ENCODE results near the gene ANK3. TPM values are rescaled to one million over a fixed set of nuclear protein-coding genes. Genes with fewer than 3 reads are reported as not detected.

ANK3 gene
- total RNA-seq, 1 experiment from 2014 or later, result 4.1 TPM

DNA sequence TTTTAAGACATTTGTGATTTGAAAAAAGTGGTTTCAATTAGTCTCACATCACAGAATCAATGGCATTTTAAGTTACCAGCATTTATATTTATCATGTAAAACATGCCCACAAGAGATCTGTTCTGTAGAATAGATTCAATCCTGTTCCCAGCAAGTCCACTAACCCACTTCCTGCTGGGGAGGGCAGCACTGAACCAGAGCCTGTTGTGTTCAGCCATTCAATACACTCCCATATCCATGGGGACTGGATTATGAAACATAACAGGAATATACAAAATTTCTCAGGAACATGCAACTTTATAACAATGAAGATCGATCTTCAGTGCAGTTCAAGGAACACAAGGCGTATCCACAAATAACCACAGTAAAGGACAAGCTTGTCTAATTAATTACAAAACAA, 24.4 kb upstream of the ANK3 start:
- DNase-seq (ENCODE audit: low read depth), result no peak

- no peak for DNase-seq (ENCODE audit: low read depth)
These were observed 23.8 kb upstream of the ANK3 start for GRCh38 chr10:60413306-60414012.

- DNase-seq (ENCODE audit: low read depth), result no peak
These were observed 21.3 kb upstream of the ANK3 start for GRCh38 chr10:60410970-60411369.

DNA sequence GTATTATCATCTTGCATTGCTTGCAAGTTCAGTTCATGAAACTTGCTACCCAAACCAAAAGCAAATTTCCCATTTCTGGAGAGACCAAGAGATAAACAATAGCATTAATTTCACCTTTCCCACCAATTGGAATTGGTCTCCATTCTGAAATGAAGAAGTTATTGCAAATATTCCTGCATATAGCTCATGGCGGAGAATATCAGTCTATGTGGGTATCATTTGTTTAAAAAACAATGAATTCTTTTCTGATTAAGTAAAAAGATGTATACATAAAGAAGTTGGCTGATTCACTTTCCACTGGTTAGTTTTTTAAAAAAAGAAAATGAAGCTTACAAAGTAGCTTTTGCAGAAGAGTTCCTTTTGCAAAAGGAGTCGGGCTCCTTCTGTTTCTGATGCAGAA, 19.5 kb upstream of the ANK3 start:
- no peak for DNase-seq (ENCODE audit: low read depth)

- no peak for DNase-seq (ENCODE audit: low read depth)
These were observed 16.5 kb upstream of the ANK3 start for GRCh38 chr10:60406182-60406581.

- no peak for DNase-seq (ENCODE audit: low read depth)
These were observed 15.5 kb upstream of the ANK3 start for GRCh38 chr10:60405172-60405571.

GRCh38 chr10:60403168-60403873, 13.6 kb upstream of the ANK3 start:
- no peak for DNase-seq (ENCODE audit: low read depth)

GRCh38 chr10:60400366-60400765, 10.7 kb upstream of the ANK3 start:
- DNase-seq (ENCODE audit: low read depth), result no peak

DNA sequence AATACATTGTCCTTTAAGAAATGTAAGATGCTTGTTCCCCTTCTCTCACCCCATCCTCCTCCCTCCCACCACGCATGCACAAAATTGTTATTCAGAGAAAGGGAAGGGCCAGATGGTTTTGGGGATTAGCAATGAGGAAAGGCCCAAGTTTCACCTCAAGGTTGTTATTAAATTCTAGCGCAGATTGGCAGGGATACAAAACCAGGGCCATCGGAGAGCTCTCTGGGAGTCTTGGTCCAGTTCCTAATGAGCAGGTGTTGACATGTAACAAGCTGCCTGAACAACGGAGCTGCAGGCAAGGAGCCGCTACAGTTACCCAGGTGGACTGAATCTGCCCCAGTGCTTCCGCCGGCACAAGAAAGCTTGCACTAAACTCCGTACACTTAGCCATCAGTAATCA, 9.7 kb upstream of the ANK3 start:
- DNase-seq (ENCODE audit: low read depth), result no peak

DNA sequence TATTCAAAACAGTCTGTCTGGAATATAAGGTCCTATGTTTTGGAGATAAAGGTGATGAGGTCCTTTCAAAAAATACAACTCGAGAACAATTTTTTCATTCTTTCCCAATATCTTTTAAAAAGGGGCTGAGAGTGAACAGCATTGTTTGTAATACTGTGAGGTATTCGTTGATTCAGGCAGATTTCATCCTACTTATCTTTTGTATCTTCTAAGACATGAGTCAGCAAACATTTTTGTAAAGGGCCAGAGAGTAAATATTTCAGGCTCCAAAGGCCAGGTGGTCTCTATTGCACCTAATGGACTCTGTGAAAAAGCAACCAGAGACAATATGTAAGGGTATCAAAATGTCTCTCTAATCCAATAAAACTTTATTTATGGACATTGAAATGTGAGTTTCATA, 8.1 kb upstream of the ANK3 start:
- DNase-seq (ENCODE audit: low read depth), result peak; percentile 29

DNA sequence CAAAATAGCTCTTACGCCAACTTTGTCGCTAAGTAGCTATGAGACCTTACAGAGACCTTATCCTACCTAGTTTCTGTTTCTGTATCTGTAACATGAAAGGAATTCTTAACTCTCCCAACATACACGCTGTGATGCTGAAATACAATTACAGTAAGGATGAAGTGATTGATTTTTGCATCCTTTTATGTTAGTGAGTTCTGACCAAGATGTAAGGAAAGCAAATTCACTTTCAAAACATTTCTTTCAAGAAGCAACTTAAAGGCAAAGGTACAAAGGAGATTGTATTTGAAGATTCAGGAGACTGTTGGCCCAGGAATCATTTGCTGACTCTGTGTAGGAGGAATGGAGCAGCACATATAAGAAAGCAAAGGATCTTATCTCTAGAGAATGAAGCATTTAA, 7.1 kb upstream of the ANK3 start:
- DNase-seq (ENCODE audit: low read depth), result no peak

DNA sequence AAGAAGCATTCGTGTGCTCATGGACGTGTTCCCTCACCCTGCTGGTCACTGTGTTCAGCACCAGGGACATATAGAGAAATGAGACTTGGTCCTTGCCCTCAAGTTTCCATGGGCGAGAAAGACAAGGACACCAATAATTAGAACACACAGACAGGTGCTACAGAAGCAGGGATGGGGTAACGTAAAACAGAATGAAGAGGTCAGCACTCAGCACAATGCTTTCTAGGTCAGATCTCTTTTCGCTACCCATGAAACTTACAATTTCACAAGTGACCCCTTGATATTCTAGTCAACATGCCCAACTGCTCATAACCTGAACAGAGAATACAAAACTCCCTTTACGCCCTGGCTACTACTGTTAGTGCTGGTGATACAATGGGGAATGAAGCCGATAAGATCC, 6.0 kb upstream of the ANK3 start:
- DNase-seq (ENCODE audit: low read depth), result no peak

GRCh38 chr10:60394446-60394845, 4.8 kb upstream of the ANK3 start:
- no peak for DNase-seq (ENCODE audit: low read depth)

DNA sequence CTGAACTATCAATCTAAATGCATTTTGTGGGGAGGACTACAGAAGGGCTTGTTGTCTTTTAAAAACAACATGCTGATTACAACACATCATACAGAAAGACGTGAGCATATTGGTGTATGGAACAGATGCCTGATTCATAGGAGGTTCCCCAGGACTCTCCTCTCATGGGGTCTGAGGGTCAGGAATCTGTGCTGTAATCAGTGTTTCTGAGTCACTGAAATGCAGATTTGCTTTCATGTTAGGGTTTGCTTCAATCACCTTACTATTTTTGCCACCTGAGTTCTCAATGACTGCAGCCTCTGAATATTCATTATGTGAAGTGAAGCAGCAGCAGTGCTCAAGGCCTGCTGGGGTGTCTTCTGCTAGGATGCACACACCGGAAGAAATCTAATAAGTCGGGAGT, 550 bp upstream of the ANK3 start:
- no peak for DNase-seq (ENCODE audit: low read depth)

DNA sequence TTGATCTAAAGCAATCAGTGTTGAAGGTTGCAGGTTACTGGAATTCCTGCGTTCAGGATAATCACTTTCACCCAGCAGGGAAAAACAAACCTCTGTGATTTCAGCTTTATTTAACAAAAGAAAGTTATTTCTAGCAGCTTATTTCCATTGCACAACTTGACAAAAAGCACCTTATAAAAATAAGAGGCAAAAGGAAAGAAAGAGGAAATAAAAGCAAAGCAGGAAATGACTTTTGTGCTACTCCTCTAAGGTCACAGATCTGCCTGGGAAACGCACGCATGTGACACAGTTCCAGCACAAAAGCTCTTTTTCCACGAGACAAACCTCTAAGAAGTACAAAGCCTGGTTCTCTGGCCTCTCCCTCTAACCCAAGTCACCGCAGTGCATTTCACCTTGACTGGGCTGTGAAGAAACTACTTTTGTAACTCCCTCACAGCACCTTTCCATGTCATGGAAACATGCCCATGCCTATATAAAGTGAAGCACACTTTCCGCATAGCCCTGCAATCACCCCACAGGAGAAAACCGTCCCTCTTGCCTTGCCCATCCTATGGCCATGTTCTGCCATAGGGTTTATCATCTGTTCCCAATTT, 870 bp downstream of the ANK3 start:
- no peak for DNase-seq (ENCODE audit: low read depth)

- DNase-seq (ENCODE audit: low read depth), result no peak
These were observed 1.5 kb downstream of the ANK3 start for GRCh38 chr10:60388116-60388625.

GRCh38 chr10:60387531-60387930, 2.1 kb downstream of the ANK3 start:
- no peak for DNase-seq (ENCODE audit: low read depth)

- DNase-seq (ENCODE audit: low read depth), result no peak
These were observed 4.3 kb downstream of the ANK3 start for GRCh38 chr10:60385399-60385738.

DNA sequence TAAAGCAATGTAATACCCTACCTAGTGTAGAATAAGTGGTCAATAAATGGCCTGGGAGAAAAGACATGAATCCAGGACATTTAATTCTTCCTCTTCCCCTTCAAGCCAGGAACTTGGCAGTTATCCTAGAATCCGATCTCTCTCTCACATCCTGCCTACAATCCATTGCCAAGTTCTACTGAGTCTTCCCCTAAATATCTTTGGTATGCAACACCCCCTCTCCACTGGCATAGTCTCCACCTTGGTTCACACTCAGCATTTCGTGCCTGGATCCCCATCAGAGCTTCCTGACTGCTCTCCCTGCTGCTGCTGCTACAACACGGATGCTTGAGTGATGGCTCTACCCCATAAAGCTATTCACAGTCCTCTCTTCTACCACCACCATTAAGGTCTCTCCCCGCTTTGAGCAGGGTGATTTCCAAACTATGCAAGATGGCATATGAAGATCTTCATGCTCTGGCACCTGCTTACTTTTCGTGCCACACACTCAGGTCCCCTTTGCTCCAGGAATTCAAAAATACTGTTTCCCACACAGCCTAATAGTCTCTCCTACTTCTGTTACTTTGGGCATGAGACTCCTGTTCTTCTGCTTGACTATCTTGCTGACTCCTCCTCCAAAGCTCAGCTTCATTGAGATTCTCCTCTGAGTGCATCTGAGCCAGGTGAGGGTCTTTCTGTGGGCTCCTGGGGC, 4.8 kb downstream of the ANK3 start:
- DNase-seq (ENCODE audit: low read depth), result peak; percentile 99

GRCh38 chr10:60384011-60384410, 5.7 kb downstream of the ANK3 start:
- DNase-seq (ENCODE audit: low read depth), result peak; percentile 5

DNA sequence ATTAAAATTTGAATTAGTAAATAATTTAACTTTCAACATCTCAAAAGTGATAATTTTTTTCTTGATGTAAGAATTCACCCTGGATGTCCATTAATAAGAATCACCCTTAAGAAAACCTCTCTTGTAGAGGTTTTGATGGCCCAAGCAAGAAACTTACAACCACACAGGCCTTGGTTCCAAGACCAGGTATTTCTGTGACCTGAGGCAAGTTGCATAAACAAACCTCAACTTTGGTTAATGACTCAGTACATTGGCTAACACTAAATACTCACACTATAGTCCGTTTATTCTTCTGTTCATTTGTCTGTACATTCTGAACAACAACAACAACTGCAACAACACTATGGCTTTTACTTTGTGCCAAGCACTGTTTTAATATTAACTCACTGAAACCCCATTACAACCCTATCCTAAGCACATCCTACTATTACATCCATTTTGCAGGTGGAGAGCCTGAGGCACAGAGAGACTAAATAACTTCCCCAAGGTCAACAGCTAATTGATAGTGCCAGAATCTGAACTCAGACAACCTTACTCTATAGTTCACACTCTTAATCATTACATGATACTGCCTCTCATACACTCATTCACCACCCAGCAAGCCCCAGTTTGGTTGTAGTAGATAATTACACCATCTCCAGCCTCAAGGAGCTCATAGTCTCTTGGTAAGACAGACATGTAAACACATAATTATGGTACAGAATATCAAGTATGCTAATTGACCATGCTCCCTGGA, 6.6 kb downstream of the ANK3 start:
- DNase-seq (ENCODE audit: low read depth), result peak; percentile 85

DNA sequence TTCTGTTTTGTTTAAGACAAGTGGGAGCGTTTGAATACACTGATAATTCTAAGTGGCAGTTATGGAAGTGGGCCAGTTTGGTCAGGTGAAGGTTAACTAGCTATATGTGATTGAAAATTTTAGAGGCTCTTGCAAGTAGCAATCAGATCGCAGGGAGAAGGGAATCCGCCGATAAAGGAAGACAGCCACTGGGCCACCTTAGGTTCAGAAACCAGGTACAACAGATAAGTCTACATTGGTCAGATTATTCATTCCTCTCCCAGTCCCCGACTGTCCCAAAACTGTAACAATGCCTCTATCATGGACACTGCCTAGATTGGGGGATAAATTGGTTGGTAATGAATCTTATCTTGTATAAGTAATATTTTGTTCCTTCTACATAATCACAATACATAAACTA, 8.9 kb downstream of the ANK3 start:
- DNase-seq (ENCODE audit: low read depth), result no peak
